ENCODE data around the gene IL1RAPL1.

- TF ChIP-seq CTCF (conservative IDR thresholded peaks at IDR 0.05; ENCODE audit: low read length) (0 out of 2 replicates have a peak, but pooled peaks have one; percentile 10), EZH2phosphoT487 (IDR thresholded peaks at IDR 0.05; ENCODE audit: borderline replicate concordance) (no peak)
Observed at GRCh38 chrX:28550331-28550872, 36.8 kb upstream of the IL1RAPL1 start.
